HG02678 (cell line): ENCODE measurements around the gene DUOXA1.
"Not testable (repeated sequence)": the region's sequence is repeated elsewhere in the genome, so short reads cannot be mapped to it uniquely, and the experiment has no call there.

Source experiments
- ATAC-seq: cut with Tn5 transposase; IDR thresholded peaks from one replicate; pipeline ENCODE4 v1.9.1; 2021; ENCODE audit warnings: mild to moderate bottlenecking, moderate library complexity; ENCODE audit not compliant: unreplicated experiment

DUOXA1 gene

DNA sequence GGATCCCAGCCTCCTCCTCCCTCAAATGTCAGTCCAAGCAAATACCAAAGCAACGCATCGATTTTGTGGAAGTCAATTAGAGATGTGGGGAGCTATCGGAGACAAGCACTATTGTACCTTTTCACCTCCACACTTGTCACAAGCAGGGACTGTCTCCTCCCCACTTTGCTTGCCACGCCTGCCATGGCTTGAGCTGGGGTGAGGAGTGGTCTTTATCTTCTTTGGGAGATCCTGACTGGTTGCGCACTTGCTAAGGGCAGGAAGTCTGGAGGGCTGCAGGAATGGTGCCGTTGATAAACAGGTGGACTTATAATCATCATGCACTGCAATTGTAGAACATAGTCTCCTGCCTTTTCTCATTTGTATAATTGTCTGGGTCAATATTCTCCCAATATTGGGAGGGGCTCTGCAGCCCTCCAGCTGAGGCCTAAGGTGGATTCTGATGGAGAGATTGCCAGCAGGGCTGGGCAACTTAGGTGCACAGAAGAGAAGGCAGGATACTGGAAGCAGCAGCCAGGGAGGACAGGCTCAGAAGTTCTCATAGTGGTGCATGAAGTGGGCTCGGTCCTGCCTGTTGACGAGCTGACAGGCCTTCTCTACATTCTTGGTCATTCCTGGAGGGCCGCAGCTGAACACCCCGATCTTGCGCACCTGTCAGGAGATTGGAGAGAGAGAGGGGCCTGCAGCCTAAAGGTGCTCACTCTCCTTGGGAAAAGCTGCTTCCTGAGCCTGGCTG lies 35.9 kb downstream of the DUOXA1 start:
- no peak for ATAC-seq

DNA sequence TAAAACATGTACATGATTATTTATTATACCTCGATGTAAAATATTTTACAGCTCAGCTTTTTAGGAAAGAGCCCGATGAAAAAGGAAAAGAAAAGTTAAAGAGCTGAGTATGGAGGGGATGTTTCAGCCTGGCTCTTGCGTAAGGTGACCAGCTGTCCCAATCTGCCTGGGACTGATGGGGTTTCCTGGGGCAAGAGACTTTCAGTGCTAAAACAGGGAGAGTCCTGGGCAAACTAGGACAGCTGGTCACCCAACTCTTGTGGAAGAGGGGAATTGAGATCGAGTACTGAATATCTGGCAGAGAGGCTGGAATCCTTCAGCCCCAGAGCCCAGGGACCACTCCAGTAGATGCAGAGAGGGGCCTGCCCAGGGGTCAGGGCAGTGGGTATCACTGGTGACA lies 36.7 kb downstream of the DUOXA1 start:
- ATAC-seq: no peak

DNA sequence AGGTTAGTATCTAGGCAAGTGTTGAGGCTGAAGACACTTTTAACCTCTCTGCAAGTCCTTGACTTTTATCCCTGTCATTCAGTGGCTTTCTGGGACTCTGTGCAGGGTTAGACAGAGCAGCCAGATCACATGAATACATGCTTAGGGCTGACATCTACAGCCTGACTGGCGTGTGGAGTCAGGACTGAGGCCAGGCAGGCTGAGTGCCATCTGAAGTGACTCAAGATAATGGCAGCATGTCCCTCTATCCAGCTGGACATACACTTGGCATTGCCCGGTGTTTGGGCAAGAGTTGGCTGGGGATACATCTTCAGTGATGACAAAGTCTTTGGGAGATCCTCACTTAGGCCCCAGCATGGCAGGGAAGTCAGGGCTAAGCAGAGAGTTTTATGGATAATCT lies 38.1 kb downstream of the DUOXA1 start:
- ATAC-seq: no peak

DNA sequence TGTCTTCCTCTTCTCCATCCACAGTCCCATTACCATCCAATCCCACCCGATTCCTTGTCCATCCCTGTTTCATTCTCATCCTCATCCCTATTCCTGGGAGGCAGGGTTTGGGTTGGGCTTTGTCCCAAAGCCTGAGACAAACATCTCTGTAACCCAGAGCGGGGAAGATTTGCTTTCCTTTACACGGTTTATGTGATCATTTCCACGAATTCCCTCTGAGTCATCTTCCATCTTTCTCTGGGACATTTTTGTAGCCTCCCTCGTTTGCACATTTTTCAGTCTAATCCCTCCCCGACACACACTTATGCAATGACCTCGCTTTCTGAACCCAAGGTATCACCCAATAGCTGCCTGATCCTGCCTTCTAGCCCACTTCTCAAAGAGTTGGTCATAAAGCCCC lies 38.5 kb downstream of the DUOXA1 start:
- no peak for ATAC-seq

DNA sequence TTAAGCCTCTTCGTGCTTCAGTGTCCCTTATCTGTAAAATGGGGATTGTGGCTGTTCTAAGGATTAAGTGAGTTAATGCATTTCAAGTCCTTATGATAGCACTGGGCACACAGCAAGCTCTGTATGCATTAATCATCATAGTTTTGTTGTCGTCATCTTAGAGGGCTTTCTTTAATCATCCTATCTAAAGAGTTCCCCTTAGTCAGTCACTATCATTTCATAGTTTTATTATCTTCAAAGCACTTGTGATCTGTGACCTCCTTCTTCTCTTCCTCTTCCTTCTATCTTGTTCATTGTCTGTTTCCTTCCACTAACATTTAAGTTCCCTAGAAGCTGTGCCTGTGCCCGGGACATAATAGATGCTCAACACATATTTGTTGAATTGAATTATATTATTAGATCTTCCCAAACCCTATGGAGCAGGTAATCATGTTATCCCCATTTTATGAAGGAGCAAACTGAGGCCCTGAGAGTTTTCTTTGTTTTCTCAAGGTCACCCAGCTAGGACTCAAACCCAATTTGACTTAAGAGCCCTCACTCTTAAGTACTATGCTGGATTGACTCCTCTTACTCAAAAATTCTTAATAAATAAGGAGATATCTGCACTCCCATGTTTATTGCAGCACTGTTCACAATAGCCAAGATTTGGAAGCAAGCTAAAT lies 39.8 kb downstream of the DUOXA1 start:
- ATAC-seq: no peak

DNA sequence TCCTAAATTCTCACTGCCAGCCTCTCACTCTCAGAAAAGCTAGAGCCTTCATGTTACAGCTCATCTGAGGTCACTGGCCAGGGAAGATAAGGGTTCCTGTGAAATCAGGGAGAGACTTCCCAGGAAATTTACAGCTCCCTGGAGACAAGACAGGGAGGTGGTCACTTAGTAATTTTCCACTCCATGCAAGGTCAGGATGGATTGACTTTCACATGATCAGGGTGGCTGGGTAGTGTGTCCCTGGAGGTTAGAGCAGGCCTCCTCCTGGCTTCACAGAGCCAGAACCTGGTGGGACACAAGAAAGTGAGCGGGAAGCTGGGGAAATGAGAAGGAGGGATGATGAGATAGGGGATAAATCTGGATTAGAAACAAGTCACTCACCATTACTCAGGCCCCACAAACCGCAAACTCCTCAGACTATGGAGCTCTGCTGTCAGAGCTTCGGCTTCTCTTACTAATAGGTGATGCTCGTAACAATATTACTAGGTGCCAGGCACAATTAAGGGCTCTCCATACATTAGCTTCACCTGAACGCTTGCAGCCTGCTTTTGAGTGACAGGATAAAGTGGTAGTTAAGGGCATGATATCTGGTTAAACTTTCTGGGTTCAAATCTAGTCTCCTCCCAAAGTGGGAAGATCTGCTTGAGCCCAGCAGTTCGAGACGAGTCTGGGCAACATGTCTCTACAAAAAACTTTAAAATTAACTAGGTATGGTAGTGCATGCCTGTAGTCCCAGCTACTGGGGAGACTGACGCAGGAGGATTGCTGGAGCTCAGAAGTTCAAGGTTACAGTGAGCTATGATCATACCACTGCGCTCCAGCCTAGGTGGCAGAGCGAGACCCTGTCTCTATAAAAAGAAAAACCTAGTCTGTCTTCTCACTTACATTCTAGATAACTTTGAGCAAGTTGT lies 40.6 kb downstream of the DUOXA1 start:
- no peak for ATAC-seq

DNA sequence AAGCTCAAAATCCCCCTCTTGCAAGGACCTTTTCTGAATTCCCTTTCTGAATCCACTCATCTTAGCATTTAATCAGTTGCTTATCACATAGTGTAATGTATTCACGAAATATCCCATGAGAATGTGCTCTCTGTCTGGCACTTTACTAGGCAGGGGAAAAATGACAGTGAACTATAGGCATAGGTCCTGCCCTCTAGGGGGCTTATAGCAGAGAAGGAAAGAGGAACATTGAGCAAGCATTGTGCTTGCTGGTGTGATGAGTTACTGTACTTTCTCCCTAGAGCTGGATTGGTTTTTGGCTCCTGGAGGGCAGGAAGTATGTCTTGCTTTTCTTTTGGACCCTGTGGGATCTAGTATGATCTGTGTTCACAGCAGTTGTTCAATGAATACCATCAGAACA lies 42.2 kb downstream of the DUOXA1 start:
- ATAC-seq: no peak

DNA sequence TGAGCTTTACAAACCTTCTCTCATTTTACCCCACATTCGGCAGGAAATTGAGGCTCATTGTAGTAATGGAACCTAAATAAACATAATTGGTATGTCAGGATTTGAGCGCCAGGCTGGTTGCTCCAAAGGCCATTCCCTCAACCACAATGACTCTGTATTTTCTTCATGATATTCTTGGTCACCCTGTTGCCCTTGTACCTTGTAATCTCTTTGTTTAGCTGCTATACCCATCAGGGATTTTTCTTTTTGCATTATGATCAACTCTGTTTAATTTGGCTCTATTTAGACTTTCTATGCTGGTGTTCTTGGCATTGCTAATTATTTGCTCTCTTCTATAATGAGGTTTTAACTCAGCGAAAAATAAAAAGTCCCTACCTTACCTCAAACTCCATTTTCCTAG lies 45.5 kb downstream of the DUOXA1 start:
- ATAC-seq: no peak

DNA sequence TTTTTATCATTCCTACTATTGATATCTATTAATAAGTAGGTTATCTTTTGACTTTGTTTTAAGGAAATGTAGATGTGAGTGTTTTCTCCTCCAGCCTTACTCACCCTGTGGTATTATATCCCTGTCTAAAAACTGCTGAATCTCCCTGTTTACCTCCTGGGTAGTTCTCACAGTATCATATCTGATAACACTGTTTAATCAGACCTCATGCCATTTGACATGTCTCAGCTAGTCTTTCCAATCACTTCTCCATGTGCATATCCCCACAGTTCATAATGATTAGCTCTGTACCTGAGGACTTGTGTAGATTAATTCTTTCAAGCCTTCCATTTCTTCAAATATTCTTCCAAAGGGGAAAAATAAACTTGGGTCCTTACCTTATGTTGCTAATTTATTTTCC lies 46.5 kb downstream of the DUOXA1 start:
- no peak for ATAC-seq

DNA sequence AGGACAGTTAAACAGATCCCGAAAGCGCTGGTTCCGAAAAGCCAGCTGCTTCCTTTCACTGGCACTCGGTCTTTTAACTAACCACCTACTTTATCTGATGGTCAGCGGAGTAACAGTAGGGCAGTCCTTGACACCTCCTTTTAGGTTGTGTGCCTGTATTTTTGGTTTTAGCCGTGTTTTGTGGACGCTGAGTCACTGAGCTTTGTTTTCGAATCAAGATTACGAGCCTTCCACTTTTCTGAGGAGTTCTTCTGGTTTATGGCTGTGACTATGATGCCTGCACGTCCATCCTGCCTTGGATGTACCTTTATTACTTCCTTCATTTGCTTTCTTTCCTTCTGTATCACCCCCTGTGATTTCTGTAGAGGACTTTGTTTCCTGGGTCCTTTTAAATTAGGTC lies 47.3 kb downstream of the DUOXA1 start:
- not testable (repeated sequence) for ATAC-seq

DNA sequence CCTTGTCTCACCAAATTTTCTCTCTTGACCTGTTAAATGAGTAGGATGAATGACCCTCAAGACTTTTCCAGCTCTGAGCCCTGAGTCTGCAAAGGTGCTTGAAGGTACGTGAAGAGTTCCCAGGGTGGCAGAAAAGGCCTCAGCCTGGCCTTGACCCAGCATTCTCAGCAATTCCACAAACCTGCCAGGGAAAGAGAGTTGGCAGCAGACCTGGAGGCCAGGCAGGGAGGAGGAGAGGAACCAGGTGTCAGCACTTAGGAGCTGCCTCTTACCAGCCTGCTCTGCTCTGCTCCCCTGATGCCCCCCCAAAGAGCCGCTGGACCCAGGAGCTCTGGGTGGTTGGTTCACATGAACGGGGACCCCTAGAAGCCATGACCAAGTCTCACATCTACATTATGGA lies 49.1 kb downstream of the DUOXA1 start:
- ATAC-seq: not testable (repeated sequence)

DNA sequence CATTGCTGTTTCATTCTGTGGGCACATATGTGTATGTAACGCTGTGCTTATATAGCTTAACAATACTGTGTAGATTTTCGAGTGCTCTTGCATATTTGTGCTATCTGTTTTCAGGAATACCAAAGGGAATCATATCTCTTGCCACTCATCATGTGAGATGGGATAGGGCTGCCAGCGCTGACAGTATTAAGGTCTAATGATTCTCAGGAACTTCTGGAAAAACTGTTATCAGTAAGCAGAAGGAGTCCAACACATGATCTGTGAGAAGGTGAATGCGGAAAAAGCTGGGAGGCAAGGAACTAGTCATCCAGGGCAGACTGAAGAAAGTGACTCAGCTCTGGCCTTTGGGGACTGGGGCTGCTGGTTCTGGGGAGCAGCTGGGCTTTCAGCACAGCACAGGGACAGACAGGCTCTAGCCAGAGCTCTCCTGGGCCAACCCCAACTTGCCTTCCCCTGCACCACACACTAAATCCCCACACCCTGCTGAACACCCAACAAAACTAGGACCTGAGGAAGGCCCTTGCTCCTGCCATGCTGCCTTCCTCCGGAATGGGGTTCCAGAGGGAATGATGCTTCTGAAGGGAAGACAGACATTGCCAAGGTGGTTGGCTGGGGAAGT lies 49.9 kb downstream of the DUOXA1 start:
- not testable (repeated sequence) for ATAC-seq

DNA sequence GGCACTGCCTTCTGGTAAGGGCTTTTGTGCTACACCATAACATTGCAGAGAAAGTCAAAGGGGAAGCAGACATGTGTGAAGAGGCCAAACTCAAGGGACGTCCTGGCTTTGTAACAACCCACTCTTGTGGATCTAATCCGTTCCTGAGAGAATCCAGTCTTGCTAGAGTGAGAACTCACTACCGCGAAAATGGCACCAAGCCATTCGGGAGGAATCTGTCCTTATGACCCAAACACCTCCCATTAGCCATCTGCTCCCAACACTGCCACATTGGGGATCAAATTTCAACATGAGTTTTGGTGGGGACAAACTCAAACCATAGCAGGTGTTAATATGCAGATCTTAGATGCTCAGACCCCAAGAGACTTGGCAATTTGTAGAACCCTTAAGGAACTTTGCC lies 50.5 kb downstream of the DUOXA1 start:
- ATAC-seq: not testable (repeated sequence)

DNA sequence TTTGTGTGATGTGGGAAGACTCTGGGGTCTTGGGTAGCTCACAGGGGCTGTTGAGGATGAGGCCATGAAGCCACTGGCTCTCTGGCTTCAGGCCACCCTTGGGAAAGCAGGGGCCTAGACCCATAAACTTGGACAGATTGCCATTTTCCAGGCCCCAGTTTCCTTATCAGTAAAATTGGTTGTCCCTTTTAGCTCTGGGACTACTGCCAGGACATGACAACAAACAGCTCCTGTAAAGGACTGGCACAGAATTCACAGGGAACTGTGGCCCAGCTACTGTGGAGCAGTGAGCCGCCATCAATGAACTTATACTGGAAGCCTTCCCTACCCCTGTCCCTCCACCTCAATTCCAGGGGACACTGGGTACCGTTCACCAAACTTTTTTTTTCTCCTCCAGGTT lies 52.3 kb downstream of the DUOXA1 start:
- not testable (repeated sequence) for ATAC-seq

DNA sequence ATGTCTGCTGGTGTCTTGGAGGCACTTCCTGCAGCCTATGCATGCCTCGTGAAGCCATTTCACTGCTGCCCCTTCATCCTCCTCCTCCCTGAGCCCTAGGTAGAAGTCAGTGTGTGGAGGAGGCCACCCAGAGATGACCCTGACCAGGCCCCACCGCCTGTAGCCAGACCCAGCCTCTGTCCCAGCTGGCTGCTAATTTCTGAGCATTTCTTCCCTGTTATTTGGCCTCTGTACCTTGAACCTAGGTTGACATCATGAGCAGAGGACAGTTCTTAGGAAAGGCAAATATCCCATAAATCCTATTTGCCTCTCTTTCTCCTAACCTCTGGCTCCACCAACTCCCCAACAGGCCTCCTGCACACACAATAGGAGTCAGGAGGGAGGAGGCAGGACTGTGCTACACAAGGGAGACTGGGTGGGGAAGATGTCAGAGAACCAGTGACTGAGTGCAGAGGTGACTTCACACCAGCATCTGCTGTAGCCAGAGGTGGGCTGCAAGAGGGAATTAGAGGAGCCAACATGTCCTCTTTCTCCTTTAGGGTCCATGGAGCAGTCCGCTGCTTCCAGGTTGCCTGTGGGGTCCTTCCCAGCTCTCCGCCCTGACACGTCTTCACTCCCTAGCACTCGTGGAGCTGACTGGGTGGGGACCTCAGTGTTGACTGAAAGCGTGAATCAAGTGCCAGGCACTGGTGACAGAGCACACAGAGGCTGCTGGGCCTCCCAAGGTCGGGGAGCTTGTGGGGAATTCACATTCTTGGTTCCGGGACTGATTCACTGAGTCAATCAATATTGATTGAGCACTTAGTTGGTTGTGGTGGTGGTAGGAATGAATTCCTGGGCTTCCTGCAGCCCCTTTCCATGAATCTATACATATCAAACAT lies 54.0 kb downstream of the DUOXA1 start:
- ATAC-seq: not testable (repeated sequence)

DNA sequence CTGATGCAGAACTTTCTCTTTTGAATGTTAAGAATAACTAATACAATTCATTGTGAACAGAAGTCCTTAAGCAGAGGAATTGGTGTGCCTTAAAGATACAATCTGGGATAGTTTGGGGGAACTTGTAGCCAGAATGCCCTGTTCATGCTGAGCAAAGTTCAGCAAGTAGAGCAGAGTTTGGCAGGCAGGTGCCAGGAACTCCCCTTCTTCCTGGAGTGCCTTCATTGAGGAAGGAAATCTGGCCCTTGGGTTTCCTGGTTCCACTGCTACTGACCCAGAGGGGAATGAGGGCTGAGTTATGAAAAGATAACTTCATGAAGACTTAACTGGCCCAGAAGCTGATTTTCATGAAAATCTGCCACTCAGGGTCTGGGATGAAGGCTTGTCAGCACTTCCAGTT lies 56.1 kb downstream of the DUOXA1 start:
- ATAC-seq: not testable (repeated sequence)

DNA sequence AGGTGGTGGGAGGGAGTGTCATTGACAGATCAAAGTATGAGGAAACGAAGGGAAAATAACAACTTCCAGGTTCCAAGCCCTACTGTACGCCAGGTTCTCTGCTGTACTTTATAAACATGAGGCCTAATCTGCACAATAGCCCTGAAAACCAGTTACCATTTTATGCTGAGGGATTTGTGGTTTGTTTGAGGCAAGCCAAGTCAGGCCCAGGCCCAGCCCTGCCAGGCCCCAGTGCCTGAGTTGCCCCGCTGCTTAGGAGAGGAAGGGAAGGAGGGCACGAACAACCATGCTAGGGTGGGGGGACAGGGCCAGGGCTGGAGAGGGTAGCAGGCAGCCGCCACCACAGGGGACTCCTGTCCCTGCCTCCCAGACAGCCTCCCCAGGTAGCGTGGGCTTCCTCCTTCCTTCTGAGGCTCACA lies 59.7 kb downstream of the DUOXA1 start:
- ATAC-seq: not testable (repeated sequence)
